Measurements from ENCODE around the gene SH3BGRL. TPM values are rescaled to one million over a fixed set of nuclear protein-coding genes. Genes with fewer than 3 reads are reported as not detected.

SH3BGRL gene
- total and polyA plus RNA-seq, 2 donors (not counting 1 experiment from before 2014, with no cell fraction given): 65.6 to 105 TPM

- peaks cover 11% of the 10 kb centered on the region for H3K4me1 Mint-ChIP-seq
- no peaks in the 10 kb centered on the region for H3K4me1 ChIP-seq (ENCODE audit: control insufficient read depth in 2 of 2, insufficient read depth in 2 of 2, low read length in 2 of 2)
- no peak overlapping the region for H3K4me3 Mint-ChIP-seq
- H3K79me2 ChIP-seq (ENCODE audit: control insufficient read depth, insufficient read depth, low read length): no peaks in the 10 kb centered on the region
- H3K4me3 ChIP-seq (ENCODE audit: control extremely low read depth in 1 of 5, extremely low read depth in 1 of 5, insufficient read depth in 1 of 5, low read depth in 2 of 5, low read length in 4 of 5): no peak overlapping the region
- no peak overlapping the region for H2AFZ ChIP-seq (ENCODE audit: insufficient read depth, low read depth, low read length, poor library complexity, severe bottlenecking)
- no peaks in the 10 kb centered on the region for H4K20me1 ChIP-seq (ENCODE audit: control insufficient read depth, insufficient read depth, low read length, poor library complexity, severe bottlenecking)
- ChIA-PET CTCF (no interaction called here), POLR2A (no interaction called here)
- no peak for DNase-seq
- H3K9me3 Mint-ChIP-seq (ENCODE audit: insufficient read depth): no peaks in the 10 kb centered on the region
- no peak for ATAC-seq (ENCODE audit: low read depth)
- intact Hi-C loops (cut with micrococcal nuclease): no loop called here
- no peak overlapping the region for H3K9ac ChIP-seq (ENCODE audit: low read length)
- no peaks in the 10 kb centered on the region for H3K27me3 Mint-ChIP-seq
- H3K9me3 ChIP-seq (ENCODE audit: control extremely low read depth in 1 of 3, control insufficient read depth in 2 of 3, insufficient read depth in 1 of 3, low read length in 2 of 3): no peaks in the 10 kb centered on the region
- TF ChIP-seq EZH2 (IDR thresholded peaks at IDR 0.05; ENCODE audit: borderline replicate concordance, insufficient read depth, low read depth, low read length, poor library complexity, severe bottlenecking) (no peak), CTCF (IDR thresholded peaks at IDR 0.05) (no peak)
- H3K4me2 ChIP-seq (replicated peaks; ENCODE audit: low read depth, low read length, poor library complexity, severe bottlenecking): no peak overlapping the region
- H3K27me3 ChIP-seq (replicated peaks in 1 of 4; ENCODE audit: control extremely low read depth in 1 of 4, control insufficient read depth in 3 of 4, insufficient read depth in 4 of 4, low read length in 3 of 4): no peaks in the 10 kb centered on the region
- H3K27ac ChIP-seq (ENCODE audit: low read length in 2 of 2): no peak overlapping the region
- WGBS (ENCODE audit: insufficient coverage): no CpG with 5 or more reads among the region's 1 CpG
- H3K36me3 ChIP-seq (replicated peaks in 1 of 2; ENCODE audit: control extremely low read depth in 1 of 2, control insufficient read depth in 1 of 2, extremely low read depth in 1 of 2, insufficient read depth in 2 of 2, low read length in 1 of 2): no peaks in the 10 kb centered on the region
- no peak overlapping the region for H3K27ac Mint-ChIP-seq
Measured at GRCh38 chrX:81305240-81305639, 103.3 kb downstream of the SH3BGRL start.

- no peaks in the 10 kb centered on the region for H3K36me3 ChIP-seq (replicated peaks in 1 of 2; ENCODE audit: control extremely low read depth in 1 of 2, control insufficient read depth in 1 of 2, extremely low read depth in 1 of 2, insufficient read depth in 2 of 2, low read length in 1 of 2)
- Mint-ChIP-seq H3K4me3 (no peak overlapping the region), H3K9me3 (ENCODE audit: insufficient read depth) (peaks cover 2% of the 10 kb centered on the region), H3K27ac (no peak overlapping the region), H3K27me3 (no peaks in the 10 kb centered on the region), H3K4me1 (peaks cover 11% of the 10 kb centered on the region)
- ChIA-PET CTCF (no interaction called here), POLR2A (no interaction called here)
- no peak overlapping the region for H3K4me3 ChIP-seq (ENCODE audit: control extremely low read depth in 1 of 5, extremely low read depth in 1 of 5, insufficient read depth in 1 of 5, low read depth in 2 of 5, low read length in 4 of 5)
- H3K9ac ChIP-seq (ENCODE audit: low read length): no peak overlapping the region
- H3K9me3 ChIP-seq (ENCODE audit: control extremely low read depth in 1 of 3, control insufficient read depth in 2 of 3, insufficient read depth in 1 of 3, low read length in 2 of 3): no peaks in the 10 kb centered on the region
- H2AFZ ChIP-seq (ENCODE audit: insufficient read depth, low read depth, low read length, poor library complexity, severe bottlenecking): no peak overlapping the region
- no peak for TF ChIP-seq EZH2 (IDR thresholded peaks at IDR 0.05; ENCODE audit: borderline replicate concordance, insufficient read depth, low read depth, low read length, poor library complexity, severe bottlenecking)
- TF ChIP-seq CTCF (IDR thresholded peaks at IDR 0.05): no peak
- intact Hi-C loops (cut with micrococcal nuclease): no loop called here
- H3K27me3 ChIP-seq (replicated peaks in 1 of 4; ENCODE audit: control extremely low read depth in 1 of 4, control insufficient read depth in 3 of 4, insufficient read depth in 4 of 4, low read length in 3 of 4): no peaks in the 10 kb centered on the region
- no peaks in the 10 kb centered on the region for H4K20me1 ChIP-seq (ENCODE audit: control insufficient read depth, insufficient read depth, low read length, poor library complexity, severe bottlenecking)
- H3K79me2 ChIP-seq (ENCODE audit: control insufficient read depth, insufficient read depth, low read length): no peaks in the 10 kb centered on the region
- H3K4me1 ChIP-seq (ENCODE audit: control insufficient read depth in 2 of 2, insufficient read depth in 2 of 2, low read length in 2 of 2): no peaks in the 10 kb centered on the region
- no peak overlapping the region for H3K4me2 ChIP-seq (replicated peaks; ENCODE audit: low read depth, low read length, poor library complexity, severe bottlenecking)
- DNase-seq: no peak
- WGBS (ENCODE audit: insufficient coverage): 100% methylated on average over 2 of the region's 7 CpGs
- no peak overlapping the region for H3K27ac ChIP-seq (ENCODE audit: low read length in 2 of 2)
- ATAC-seq (ENCODE audit: low read depth): no peak
Measured at GRCh38 chrX:81308086-81308829, 106.4 kb downstream of the SH3BGRL start.

All from B cell (primary cell).